HL-60 (cell line): ENCODE data around the gene SLC33A1.

ENCODE experiments used
- GABPA ChIP-seq: IDR thresholded peaks from 2 replicates; pipeline ENCODE4 v1.6.1; 2012; ENCODE audit warnings: low read depth
- POLR2AphosphoS5 ChIP-seq: IDR thresholded peaks from 2 replicates; pipeline ENCODE4 v1.6.1; 2012; ENCODE audit warnings: low read depth
- SPI1 ChIP-seq: IDR thresholded peaks from 2 replicates; pipeline ENCODE4 v1.6.1; 2012; ENCODE audit warnings: low read depth, mild to moderate bottlenecking, borderline replicate concordance
- TF ChIP-seq, protein P1 (sequence below): IDR thresholded peaks from one replicate; pipeline ENCODE4 v1.5.1; 2011; ENCODE audit warnings: low read length, control low read depth, inconsistent platforms; ENCODE audit not compliant: insufficient read depth
- TF ChIP-seq, protein P2 (sequence below): IDR thresholded peaks from 2 replicates; pipeline ENCODE4 v1.6.1; 2012; ENCODE audit warnings: low read depth; ENCODE audit not compliant: insufficient replicate concordance

DNA sequence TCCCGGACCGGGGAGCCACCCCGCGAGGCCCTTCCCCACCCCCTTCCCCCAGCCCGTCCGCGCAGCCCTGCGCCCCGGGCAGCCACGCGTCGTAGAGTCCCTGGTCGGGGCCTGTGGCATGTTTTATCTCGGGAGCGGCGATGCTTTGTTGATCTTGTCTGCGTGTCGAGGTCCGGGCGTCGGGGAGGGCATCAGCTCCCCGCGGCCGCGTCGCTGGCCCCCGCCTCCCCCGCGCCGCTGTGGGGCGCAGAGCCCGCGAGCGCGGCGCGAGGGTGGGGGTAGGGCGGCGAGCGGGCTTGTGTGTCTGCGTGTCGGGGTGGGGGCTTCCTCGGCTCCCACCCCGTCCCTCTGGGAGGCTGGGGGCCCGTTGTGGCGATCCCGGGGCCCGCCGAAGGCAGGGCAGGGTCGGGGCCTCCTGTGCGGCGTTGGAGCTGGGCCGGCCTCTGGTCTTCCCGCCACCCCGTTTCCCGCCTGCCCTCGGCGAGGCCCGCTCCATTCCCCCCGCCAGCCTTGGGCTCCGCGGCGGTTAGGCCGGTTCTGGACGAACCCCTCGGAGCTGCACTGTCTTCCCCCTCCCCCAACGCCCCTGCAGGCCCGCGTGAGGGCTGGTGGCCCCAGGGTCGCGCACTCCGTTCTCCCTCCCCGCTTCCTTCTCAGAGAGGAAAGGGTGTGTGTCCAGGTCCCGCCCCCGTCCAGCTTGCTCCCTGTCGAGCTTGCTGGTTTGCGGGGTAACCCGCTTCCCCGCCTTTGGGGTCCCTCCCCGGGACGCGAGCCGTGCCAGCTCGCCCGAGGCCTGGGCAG, 16.9 kb upstream of the SLC33A1 start:
- TF ChIP-seq, protein P1, sequence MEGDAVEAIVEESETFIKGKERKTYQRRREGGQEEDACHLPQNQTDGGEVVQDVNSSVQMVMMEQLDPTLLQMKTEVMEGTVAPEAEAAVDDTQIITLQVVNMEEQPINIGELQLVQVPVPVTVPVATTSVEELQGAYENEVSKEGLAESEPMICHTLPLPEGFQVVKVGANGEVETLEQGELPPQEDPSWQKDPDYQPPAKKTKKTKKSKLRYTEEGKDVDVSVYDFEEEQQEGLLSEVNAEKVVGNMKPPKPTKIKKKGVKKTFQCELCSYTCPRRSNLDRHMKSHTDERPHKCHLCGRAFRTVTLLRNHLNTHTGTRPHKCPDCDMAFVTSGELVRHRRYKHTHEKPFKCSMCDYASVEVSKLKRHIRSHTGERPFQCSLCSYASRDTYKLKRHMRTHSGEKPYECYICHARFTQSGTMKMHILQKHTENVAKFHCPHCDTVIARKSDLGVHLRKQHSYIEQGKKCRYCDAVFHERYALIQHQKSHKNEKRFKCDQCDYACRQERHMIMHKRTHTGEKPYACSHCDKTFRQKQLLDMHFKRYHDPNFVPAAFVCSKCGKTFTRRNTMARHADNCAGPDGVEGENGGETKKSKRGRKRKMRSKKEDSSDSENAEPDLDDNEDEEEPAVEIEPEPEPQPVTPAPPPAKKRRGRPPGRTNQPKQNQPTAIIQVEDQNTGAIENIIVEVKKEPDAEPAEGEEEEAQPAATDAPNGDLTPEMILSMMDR = no peak
- TF ChIP-seq POLR2AphosphoS5 (no peak), GABPA (no peak), SPI1 (no peak)
- TF ChIP-seq, protein P2, sequence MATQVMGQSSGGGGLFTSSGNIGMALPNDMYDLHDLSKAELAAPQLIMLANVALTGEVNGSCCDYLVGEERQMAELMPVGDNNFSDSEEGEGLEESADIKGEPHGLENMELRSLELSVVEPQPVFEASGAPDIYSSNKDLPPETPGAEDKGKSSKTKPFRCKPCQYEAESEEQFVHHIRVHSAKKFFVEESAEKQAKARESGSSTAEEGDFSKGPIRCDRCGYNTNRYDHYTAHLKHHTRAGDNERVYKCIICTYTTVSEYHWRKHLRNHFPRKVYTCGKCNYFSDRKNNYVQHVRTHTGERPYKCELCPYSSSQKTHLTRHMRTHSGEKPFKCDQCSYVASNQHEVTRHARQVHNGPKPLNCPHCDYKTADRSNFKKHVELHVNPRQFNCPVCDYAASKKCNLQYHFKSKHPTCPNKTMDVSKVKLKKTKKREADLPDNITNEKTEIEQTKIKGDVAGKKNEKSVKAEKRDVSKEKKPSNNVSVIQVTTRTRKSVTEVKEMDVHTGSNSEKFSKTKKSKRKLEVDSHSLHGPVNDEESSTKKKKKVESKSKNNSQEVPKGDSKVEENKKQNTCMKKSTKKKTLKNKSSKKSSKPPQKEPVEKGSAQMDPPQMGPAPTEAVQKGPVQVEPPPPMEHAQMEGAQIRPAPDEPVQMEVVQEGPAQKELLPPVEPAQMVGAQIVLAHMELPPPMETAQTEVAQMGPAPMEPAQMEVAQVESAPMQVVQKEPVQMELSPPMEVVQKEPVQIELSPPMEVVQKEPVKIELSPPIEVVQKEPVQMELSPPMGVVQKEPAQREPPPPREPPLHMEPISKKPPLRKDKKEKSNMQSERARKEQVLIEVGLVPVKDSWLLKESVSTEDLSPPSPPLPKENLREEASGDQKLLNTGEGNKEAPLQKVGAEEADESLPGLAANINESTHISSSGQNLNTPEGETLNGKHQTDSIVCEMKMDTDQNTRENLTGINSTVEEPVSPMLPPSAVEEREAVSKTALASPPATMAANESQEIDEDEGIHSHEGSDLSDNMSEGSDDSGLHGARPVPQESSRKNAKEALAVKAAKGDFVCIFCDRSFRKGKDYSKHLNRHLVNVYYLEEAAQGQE = no peak
